Kidney capillary endothelial cell (primary cell): Measurements from ENCODE around the gene ROPN1.
A peak's percentile ranks its signal among the peaks of the same experiment; 100 is the strongest.
"Not testable (repeated sequence)": the region's sequence is repeated elsewhere in the genome, so short reads cannot be mapped to it uniquely, and the experiment has no call there.

ENCODE experiments used
- DNase-seq: peaks from one replicate; pipeline ENCODE4 v3.0.0-alpha.2; 2018; ENCODE audit warnings: low spot score

Gene ROPN1

GRCh38 chr3:123997543-123997942 lies 5.6 kb upstream of the ROPN1 start:
- no peak for DNase-seq

- DNase-seq = no peak
Observed at GRCh38 chr3:123993818-123994217, 1.9 kb upstream of the ROPN1 start.

- DNase-seq = no peak
Observed at GRCh38 chr3:123986427-123986826, 5.5 kb downstream of the ROPN1 start.

GRCh38 chr3:123984957-123985356 lies 7.0 kb downstream of the ROPN1 start:
- no peak for DNase-seq

- no peak for DNase-seq
Observed at GRCh38 chr3:123984350-123984749, 7.6 kb downstream of the ROPN1 start.

GRCh38 chr3:123981317-123981716 lies 10.6 kb downstream of the ROPN1 start:
- not testable (repeated sequence) for DNase-seq

- DNase-seq = no peak
Observed at GRCh38 chr3:123980539-123980938, 11.4 kb downstream of the ROPN1 start.

GRCh38 chr3:123979525-123980501 lies 12.1 kb downstream of the ROPN1 start:
- peak; percentile 30 for DNase-seq

GRCh38 chr3:123976904-123977303 lies 15.0 kb downstream of the ROPN1 start:
- DNase-seq = not testable (repeated sequence)

GRCh38 chr3:123976181-123976898 lies 15.6 kb downstream of the ROPN1 start:
- DNase-seq = not testable (repeated sequence)

GRCh38 chr3:123975030-123975429 lies 16.9 kb downstream of the ROPN1 start:
- not testable (repeated sequence) for DNase-seq

GRCh38 chr3:123971406-123971805 lies 20.5 kb downstream of the ROPN1 start:
- no peak for DNase-seq

GRCh38 chr3:123967260-123967659 lies 24.7 kb downstream of the ROPN1 start:
- not testable (repeated sequence) for DNase-seq

- not testable (repeated sequence) for DNase-seq
Observed at GRCh38 chr3:123966799-123967198, 25.1 kb downstream of the ROPN1 start.

GRCh38 chr3:123964793-123965192 lies 27.1 kb downstream of the ROPN1 start:
- DNase-seq = not testable (repeated sequence)

GRCh38 chr3:123961508-123961856 lies 30.4 kb downstream of the ROPN1 start:
- no peak for DNase-seq

GRCh38 chr3:123960781-123961507 lies 31.0 kb downstream of the ROPN1 start, which contains the start of gene CCDC14:
Gene CCDC14, minus strand, starts transcription at chr3:123961229. Its CDS starts 56 bp downstream, at chr3:123961173.
- DNase-seq = peak; percentile 88

GRCh38 chr3:123953735-123954134 lies 38.2 kb downstream of the ROPN1 start:
- no peak for DNase-seq

- no peak for DNase-seq
Observed at GRCh38 chr3:123952844-123953520, 38.9 kb downstream of the ROPN1 start.

- no peak for DNase-seq
Observed at GRCh38 chr3:123951522-123952447, 40.1 kb downstream of the ROPN1 start.

- no peak for DNase-seq
Observed at GRCh38 chr3:123949641-123950040, 42.3 kb downstream of the ROPN1 start.
